Choroid plexus epithelial cell (primary cell): ENCODE measurements around the gene BTBD8.

ENCODE experiments used
- DNase-seq: peaks from one replicate; pipeline ENCODE4 v3.0.0-alpha.2; 2010; ENCODE audit warnings: low read depth
- H3K4me3 ChIP-seq: 2 replicates; pipeline ENCODE4 v1.5.1; 2011; ENCODE audit warnings: low read depth, mild to moderate bottlenecking, control low read depth, low read length, moderate library complexity
- CTCF ChIP-seq: conservative IDR thresholded peaks from 2 replicates; pipeline ENCODE4 v1.5.1; 2011; ENCODE audit warnings: low read depth, mild to moderate bottlenecking, control low read depth, inconsistent platforms, low read length, moderate library complexity

BTBD8 gene

GRCh38 chr1:92080128-92080985, at the start of gene BTBD8:
TSS of gene BTBD8 (plus strand) at chr1:92080345. CDS start at chr1:92080572, 227 bp downstream.
- peak; percentile 7 for TF ChIP-seq CTCF
- DNase-seq: peak; percentile 89
- peak within 1 kb of the TSS; percentile 88 for H3K4me3 ChIP-seq

DNA sequence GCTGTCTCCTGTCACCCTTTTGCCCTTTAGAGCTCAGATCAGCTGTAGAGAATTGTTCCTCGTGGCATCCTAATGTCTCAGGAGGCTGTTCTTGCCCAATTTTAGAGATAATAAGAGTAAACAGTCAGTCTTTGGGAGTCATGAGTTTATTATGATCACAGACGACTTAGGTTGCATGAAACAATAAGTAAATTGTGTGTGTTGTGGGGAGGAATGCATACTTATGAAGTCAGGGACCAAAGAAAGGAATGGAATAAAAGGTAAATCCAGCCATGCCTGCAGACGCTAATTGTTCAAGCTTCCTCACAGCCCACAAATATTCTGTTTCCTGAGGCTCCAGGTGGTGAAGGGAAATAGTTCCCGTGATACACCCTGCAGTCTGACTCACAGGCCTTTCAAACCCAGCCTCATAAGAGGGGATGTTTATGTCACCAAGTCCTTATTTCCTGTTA, 49.5 kb upstream of the BTBD8 start:
- peak; percentile 52 for DNase-seq
- no peak for TF ChIP-seq CTCF
- peak overlapping the region; percentile 67 for H3K4me3 ChIP-seq

DNA sequence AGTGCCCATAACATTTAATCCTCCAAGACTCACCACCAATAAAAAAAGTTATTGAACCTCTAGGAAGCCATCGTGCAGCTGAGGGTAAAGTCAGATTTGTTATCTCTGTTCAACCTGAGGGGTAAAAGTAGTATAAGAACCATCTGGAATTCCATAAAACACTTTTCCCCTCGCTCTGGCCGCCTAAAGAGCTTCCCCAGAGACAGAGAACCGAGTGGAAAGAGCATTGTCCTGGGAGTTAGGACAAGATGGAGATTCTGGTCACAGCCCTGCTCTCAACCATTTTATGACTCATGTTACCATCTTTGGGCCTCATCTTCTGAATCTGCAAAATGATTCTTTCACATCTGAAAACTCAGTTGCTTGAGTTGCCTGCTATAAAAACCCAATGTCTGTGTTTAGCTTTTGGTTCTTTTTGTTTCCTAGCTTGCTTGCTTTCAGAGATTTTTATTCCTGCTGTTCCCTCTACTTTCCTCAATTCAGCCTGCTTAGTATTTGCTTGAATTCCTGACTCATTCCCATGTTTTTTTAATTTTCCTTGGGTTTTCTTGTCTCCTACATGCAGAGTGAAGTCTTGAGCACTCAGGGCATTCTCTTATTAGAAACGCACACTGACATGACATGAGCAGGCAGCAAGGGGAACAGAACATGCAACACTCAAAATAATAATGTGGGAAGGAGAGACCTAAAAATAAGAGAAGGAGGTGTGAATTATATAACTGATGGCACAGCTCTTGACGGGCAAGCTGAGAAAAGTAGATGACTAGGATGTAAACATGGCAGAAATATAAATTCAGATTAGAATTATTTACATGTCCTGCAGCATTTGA, 48.6 kb upstream of the BTBD8 start:
- no peak for DNase-seq
- H3K4me3 ChIP-seq: no peak overlapping the region
- TF ChIP-seq CTCF: no peak

- DNase-seq: peak; percentile 44
- no peak for TF ChIP-seq CTCF
- no peak overlapping the region for H3K4me3 ChIP-seq
These were observed 42.7 kb upstream of the BTBD8 start for GRCh38 chr1:92037400-92037799.

DNA sequence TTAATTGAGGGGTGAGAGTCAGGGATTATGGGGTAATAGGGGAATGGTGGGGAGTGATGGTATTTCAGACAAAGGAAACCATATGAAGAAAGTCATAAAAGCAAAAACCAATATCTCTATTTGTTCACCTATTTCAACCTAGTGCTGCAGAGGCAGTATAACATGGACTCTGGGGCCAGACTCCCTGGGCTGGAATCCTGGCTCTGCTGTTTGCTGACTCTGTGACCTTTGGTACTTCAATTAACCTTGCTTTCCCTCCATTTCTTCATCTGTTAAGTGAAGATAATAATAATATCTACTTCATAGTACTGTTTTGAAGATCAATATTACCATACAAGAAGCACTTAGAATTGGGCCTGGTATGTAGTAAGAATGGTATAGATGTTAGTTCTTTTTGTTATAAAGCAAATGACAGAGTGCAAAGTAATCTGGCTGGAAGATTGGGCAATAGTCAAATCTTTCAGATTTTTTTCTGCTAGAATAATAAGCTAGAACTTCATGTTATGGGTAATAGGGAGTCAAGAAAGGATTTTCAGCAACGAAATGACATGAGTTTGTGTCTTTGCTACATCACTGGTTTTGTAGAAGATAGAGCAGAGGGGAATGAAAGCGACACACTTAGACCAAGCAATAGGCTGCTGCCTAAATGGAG, 41.3 kb upstream of the BTBD8 start:
- no peak for TF ChIP-seq CTCF
- H3K4me3 ChIP-seq: no peak overlapping the region
- peak; percentile 28 for DNase-seq

DNA sequence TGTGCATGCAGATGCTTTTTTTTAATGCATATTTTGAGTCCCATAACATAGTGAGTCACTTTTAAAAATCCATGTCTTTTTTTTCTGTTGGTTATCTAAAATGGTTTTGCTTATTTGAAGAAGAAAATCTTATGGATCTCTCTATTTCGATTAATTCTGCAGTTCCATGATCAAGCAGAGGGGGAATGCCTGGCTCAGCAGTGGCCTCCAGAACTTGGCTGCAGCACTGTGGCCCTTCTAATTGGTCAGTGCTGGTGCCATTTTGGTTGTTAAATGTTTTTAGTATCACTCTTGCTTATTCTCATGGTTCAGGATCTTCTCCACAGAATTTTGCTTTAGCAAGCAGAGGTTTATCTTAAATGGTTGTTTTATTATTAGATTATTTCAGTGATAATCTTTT, 39.2 kb upstream of the BTBD8 start:
- no peak for DNase-seq
- H3K4me3 ChIP-seq: no peak overlapping the region
- peak; percentile 12 for TF ChIP-seq CTCF
